Stimulated activated CD8-positive, alpha-beta memory T cell treated with anti-CD3 and anti-CD28 coated beads, Interleukin-15, amount 100 ng/mL, for 24 hours (primary cell): Measurements from ENCODE around the gene ZC3H12C.
"Not testable (repeated sequence)": the region's sequence is repeated elsewhere in the genome, so short reads cannot be mapped to it uniquely, and the experiment has no call there.

Experiments used
- DNase-seq: peaks from one replicate; pipeline ENCODE4 v3.0.0-alpha.2; 2020; ENCODE audit warnings: low read depth

ZC3H12C gene

DNA sequence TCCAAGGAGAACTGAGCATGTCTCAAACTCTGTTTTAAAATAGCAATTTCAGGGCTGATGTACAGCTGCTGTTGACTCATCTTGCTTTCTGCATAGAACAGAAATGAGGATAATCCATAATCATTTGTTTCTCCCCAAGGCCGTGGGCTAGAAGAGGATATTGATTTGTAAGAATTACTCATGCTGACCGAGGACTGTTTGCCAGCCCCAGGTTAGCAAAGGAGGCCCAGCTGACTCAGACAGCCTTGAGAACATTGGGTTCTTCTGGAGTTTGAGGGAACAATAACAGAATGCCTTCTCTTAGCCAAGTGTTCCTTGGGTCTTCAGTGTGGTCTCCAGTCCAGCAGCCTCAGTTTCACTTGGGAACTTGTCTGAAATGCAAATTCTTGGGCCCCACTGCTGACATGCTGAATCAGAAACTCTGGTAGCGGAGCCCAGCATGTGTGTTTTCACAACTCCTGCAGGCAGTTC lies 92.0 kb downstream of the ZC3H12C start:
- no peak for DNase-seq

DNA sequence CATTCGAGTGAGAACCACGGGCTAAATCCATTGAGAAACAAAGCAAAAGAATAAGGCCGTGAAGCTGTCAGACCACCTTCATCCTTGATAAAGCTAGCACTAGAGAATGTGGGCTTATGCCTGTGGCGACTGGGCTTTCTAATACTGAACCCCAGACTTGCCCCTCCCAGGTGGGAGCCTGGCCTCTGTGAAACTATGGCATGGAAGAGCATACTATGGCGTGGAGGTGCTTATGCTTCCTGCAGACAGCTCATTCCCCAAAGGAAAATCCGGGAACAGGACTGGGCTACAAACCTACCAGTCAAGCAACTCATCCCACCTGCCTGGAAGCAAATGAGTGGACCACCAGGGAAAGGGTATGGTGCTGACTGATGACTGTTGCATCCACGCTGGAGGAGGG lies 92.4 kb downstream of the ZC3H12C start:
- no peak for DNase-seq

DNA sequence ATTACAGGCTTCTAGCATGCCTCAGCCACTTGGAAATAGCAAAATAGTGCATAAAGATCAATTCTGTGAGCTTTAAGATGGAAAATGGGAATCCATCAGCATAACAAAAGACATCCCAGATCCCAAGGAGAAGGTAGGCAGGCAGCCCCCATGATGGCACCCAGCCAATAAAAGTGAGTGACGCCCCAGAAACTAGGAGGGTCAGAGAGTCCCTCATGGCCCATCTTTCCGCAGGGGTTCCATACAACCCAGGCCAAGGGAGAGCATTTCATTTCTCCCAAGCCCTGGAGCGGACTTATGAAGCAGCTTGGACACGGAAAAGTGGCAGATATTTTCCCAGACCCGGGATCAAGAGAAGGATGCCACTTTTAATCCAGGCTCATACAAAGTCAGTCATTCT lies 93.3 kb downstream of the ZC3H12C start:
- no peak for DNase-seq

DNA sequence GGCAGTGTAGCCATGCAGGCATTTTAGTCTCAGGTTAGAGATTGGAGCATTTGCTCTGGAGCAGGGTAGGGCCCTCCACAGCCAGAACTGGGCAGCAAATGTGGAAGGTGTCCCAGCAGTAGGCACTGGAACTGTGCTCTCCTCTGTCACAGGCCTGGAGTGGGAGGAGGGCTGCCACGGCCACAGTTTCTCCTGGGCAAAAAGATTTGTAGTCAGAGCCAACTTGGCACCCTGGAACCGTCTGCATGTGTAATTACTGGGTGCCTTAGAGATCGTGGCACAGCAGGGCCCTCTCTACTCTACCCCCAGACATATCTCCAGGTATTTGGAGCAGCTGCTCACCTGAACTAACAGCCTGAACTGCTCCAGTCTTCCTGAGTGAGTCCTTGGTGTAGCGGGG lies 93.7 kb downstream of the ZC3H12C start:
- DNase-seq, result no peak

DNA sequence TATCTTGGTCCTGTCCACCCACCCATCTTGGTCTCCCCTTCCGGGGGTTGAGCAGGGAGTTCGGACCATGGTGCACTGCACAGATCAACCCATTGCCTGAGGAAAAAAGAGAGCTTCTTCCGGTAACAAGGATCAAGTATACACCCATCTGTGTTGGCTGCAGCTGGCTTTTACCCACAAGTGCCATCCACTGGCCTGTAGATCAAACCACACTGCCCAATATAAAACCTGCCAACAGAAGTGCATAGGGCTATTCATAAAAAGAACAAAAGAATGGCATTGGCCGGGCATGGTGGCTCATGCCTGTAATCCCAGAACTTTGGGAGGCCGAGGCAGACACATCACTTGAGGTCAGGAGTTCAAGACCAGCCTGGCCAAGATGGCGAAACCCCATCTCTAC lies 94.5 kb downstream of the ZC3H12C start:
- DNase-seq, result no peak

DNA sequence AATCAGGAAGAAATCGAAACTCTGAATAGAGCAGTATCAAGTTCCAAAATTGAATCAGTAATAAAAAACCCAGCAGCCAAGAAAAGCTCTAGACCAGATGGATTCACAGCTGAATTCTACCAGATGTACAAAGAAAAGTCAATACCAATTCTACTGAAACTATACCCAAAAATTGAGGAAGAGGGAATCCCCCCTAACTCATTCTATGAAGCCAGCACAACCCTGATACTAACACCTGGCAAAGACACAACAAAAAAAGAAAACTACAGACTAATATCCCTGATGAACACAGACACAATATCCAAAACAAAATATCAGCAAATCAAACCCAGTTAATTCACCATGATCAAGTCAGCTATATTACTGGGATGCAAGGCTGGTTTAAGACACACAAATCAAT lies 97.7 kb downstream of the ZC3H12C start:
- no peak for DNase-seq

DNA sequence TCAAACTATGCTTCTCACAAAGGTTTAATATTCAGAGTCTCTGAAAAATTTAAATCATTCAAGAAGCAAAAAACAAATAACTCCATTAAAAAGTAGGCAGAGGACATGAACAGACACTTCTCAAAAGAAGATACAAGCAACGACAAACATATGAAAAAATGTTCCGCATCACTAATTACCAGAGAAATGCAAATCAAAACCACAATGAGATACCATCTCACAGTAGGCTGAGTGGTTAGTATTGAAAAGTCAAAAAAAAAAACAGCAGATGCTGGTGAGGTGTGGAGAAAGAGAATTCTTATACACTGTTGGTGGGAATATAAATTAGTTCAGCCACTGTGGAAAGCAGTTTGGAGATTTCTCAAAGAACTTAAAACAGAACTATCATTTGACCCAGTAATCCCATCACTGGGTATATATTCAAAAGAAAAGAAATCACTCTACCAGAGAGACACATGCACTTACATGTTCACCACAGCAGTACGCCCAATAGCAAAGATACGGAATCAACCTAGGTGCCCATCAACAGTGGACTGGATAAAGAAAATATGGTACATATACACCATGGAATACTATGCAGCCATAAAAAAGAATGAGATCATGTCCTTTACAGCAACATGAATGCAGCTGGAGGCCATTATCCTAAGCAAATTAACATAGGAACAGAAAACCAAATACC lies 99.6 kb downstream of the ZC3H12C start:
- DNase-seq, result not testable (repeated sequence)

DNA sequence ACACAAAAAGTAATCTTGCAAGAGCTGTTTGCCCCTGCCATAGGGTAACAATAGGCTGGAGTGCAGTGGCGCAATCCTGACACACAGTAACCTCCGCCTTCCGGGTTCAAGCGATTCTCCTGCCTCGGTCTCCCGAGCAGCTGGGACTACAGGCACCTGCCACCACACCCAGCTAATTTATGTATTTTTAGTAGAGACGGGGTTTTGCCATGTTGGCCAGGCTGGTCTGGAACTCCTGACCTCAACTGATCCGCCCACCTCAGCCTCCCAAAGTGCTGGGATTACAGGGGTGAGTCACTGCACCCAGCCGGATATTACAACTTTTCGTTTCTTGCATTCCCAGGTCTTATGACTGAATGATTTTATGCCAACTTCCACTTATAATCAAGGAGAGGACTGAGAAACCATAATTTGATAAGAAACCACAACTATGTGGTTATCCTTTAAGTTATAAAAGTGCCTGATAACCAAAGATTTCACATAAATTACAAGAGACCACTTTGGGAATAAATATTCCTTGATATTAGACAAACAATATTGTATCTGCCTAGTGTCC lies 101.1 kb downstream of the ZC3H12C start:
- DNase-seq, result not testable (repeated sequence)

DNA sequence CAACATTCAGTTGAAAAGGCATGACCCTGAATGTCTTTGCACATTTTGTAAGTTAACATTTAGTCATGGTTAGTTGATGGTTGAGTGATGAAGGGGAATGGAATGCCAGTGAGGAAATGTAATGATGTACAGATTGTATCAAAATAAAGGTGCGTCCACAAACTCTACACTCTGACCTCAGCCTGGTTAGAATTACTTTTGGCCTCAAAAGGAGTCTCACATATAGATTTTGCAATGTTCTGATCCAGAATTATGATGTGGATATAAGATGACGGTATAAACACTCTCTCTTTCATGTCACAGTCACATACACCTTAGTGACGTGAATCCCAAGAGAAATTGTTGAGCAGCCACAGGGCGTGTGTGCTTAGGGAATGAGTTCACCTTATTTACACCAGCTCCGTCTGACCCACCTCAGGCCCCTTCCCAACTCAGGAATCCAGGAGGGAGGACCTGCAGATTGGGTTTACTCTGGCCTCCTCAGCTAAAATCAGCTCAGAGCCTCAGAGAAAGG lies 103.1 kb downstream of the ZC3H12C start:
- DNase-seq, result no peak

DNA sequence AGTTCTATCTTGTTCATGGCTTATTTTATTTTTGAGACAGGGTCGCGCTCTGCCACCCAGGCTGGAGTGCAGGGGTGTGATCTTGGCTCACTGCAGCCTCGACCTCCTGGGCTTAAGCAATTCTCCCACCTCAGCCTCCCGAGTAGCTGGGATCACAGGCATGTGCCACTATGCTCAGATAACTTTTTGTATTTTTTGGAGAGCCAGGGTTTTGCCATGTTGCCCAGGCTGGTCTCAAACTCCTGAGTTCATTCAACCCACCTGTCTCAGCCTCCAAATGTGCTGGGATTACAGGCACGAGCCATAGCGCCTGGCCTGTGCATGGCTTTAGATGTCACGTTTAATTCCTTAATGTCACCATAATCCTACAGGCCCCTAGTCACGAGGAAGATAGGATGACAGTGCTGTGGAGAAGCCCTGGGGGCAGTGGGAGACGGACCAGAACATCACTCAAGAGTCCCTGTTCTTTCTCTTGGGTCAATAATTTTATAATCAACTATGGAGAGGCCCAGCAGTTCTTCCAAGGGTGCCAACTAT lies 103.8 kb downstream of the ZC3H12C start:
- DNase-seq, result no peak

DNA sequence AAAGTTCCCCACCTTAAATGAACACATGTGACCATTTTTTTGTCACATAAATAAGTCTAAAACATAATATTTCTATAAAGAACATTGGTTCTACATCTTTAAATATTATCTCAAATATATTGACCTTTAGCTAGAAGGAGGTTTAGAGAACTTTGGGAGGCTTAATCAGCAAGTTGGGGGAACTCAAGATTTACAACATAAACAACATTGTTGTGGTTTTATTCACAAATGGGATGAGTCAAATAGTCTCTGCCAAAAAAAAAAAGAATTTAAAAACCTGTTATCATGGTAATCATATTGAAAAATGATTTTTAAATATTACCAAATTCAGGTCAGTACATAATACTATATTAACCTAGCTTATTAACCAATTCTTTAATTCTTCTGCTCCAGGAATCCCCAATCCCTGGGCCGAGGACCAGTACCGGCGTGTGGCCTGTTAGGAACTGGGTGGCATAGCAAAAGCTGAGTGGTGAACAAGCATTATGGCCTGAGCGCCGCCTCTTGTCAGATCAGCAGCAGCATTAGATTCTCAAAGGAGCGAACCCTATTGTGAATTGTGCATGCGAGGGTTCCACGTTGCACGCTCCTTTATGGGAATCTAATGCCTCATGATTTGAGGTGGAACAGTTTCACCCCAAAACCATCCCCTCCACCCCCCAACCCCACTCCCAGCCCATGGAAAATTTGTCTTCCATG lies 105.0 kb downstream of the ZC3H12C start:
- no peak for DNase-seq

DNA sequence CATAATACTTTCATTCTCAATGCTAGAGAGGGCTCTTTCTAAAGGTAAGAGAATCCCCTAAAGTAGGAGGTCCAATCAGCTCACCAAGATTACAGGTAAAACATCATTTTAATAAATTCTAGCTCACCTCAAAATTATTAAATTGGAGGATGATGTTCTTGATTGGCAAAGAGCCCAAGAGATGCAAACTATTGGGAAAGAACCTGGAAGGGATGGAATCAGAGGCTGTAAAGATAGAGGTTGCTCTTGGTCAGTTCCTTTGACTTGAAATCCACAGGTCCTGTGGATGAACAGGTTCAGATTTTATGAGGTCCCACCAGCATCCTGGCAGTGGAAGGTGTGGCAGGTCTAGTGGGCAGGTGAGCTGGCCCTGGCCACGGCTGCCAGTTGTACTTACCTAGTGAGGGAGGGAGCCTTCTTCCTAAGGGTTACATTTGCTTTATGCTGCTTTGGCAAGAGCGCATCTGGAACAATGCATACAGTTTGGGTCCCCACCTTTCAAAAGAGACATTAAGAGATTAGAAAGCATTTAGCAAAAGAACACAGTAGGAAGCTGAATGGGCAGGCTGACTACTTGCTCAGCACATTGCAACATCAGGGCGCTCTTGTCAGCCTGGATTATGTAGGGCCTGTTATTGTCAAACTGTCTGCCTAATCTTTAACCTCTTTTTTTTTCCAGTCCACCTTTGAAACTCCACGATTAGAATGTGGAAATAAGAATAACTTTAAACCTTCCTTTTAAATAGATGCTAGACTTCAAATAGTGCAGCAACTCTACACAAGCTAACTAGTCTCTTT lies 106.2 kb downstream of the ZC3H12C start:
- no peak for DNase-seq

DNA sequence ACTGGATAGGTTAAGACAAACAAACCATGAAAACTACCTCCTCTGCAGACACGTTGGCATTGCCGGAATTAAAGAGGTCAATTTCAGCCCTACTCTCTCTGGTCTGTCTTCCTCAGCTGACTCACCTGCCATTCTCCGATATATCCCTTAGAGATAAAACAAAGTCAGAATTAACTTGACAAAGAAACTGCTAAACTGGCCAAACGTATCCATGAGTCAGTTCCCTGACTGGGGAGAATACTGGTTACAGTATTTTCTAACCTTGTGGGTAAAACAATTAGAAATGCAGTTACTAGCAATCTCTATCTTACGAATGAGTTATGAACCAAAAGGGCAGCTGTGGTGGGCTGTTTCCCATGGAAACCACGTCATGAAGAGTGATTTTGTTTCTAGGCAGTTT lies 107.0 kb downstream of the ZC3H12C start:
- DNase-seq, result no peak

DNA sequence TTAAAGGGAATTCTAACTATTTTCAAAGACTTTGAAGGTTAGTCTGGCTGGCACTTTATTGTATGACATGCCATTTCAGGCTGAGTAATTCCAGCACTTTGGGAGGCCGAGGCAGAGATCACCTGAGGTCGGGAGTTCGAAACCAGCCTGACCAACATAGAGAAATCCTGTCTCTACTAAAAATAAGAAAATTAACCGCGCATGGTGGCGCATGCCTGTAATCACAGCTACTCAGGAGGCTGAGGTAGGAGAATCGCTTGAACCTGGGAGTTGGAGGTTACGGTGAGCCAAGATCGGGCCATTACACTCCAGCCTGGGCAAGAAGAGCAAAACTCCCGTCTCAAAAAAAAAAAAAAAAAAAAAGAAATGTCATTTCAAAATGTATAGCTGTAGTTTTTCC lies 107.6 kb downstream of the ZC3H12C start:
- DNase-seq, result no peak

DNA sequence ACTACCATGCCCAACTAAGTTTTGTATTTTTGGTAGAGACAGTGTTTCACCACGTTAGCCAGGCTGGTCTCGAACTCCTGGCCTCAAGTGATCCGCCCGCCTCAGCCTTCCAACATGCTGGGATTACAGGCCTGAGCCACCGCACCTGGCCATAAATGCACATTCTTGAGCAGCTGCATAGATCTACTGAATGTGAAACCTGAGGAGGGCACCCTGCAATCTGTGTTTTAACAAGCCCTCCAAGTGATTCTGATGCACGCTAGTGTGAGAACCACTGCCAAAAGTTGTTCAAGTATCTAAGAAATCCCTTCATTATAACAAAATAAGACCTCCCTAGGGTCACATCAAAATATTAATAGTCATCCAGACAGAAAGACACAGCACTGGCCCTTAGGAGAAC lies 113.9 kb downstream of the ZC3H12C start:
- no peak for DNase-seq

DNA sequence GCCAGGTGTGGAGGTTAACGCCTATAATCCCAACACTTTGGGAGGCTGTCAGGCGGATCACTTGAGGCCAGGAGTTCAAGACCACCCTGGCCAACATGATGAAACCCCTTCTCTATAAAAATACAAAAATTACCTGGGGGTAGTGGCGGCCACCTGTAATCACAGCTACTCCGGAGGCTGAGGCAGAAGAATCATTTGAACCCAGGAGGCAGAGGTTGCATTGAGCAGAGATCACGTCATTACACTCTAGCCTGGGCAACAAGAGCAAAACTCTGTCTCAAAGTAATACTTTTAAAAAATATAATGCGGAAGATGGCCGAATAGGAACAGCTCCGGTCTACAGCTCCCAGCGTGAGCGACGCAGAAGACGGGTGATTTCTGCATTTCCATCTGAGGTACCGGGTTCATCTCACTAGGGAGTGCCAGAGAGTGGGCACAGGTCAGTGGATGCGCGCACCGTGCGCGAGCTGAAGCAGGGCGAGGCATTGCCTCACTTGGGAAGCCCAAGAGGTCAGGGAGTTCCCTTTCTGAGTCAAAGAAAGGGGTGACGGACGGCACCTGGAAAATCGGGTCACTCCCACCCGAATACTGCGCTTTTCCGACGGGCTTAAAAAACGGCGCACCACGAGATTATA lies 115.6 kb downstream of the ZC3H12C start:
- not testable (repeated sequence) for DNase-seq

DNA sequence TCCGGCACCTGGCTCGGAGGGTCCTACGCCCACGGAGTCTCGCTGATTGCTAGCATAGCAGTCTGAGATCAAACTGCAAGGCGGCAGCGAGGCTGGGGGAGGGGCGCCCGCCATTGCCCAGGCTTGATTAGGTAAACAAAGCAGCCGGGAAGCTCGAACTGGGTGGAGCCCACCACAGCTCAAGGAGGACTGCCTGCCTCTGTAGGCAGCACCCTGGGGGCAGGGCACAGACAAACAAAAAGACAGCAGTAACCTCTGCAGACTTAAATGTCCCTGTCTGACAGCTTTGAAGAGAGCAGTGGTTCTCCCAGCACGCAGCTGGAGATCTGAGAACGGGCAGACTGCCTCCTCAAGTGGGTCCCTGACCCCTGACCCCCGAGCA lies 116.1 kb downstream of the ZC3H12C start:
- DNase-seq, result not testable (repeated sequence)

DNA sequence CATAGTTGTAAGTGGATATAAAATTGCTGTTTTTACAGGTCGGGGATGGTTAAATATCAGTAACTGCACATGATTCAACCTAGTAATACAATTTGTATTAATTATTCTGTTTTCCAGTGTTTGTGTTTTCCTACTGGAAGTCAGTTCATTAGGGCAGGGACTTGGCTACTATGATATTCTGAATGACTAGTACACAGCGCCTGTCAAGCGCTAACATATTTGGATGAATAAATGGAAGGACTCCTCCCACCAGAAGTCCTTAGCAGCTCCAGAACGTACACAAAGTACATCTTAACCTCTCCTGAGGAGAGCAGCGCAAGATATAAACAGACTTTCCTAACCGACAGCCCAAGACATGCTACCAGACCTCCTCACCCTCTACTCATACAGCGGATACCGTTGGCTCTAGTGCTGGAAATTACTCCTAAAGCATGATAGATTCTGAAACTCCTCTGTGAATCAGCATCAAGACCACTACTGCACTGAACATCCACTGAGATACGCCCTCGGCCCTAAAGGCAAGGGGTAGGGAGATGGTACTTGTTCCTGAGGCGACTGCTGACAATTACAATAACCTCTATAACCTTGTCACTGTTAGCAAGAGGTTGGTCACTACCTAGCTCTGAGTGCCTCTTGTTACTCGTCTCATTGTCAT lies 124.2 kb downstream of the ZC3H12C start:
- DNase-seq, result no peak

DNA sequence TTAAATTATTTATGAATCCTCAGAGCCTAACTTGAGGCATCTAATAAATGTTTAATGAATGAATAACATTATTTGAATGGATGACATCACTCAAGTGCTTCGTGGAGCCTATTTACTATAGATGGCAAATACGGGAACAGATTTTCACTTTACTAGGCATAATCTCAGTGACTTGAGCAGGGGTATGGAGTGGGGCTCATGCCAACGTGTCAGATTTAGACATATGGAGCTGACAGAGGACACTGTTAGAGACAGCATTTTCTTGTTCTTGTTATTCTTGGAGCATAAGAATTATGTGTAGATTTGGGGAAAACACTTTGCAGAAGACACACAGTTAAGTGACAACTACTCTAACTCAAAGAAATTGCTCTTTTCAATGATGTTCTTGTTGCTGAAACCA lies 124.7 kb downstream of the ZC3H12C start:
- DNase-seq, result no peak

DNA sequence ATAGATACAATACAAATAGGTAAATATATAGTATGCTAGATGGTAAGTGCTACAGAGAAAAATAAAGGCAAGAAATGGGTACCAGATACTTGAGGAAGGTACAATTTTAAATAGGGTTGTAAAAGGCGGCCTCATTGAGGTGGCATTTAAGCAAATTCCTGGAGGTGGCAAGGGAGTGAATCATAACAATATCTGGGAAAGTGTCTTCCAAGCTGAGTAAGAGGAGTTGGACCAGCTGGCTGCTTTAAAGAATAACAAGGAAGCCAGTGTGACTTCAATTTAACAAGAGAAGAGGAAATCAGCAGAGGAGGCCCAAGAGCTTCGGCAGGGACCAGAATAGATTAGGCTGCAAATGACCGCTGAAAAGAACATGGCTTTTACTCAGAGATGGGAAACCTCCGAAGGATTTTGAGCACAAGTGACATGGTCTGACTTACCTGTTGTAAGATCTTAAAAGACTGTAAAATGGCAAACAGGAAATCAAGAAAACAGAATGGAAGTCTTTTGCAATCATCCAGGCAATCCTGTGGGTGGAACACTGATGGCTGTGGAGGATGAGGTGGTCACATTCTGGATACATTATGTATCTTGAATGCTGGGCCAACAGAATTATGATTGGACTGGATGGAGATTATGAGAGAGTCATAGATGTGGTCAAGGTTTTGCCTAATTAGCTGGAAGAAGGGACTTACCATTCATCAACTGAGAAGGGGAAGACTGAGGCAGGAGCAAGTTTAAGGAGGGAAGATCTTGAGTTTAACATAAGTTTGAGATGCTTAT lies 126.0 kb downstream of the ZC3H12C start:
- DNase-seq, result no peak
